DMS153 treated with DMSO at 0.1 percent for 48 hours (cell line): Measurements from ENCODE around the gene GNAO1.
A peak's percentile ranks its signal among the peaks of the same experiment; 100 is the strongest.

Source experiments
- DNase-seq: peaks from one replicate; lab custom pipeline; 2025; ENCODE audit not compliant: unreplicated experiment; lab: John Stamatoyannopoulos, UW

The GNAO1 gene

GRCh38 chr16:56344518-56345405 is 153.5 kb downstream of the GNAO1 start:
- DNase-seq = no peak

- DNase-seq = no peak
Observed at GRCh38 chr16:56345406-56346050, 154.2 kb downstream of the GNAO1 start.

GRCh38 chr16:56346131-56346890 is 155.0 kb downstream of the GNAO1 start:
- no peak for DNase-seq

GRCh38 chr16:56347166-56347565 is 155.9 kb downstream of the GNAO1 start:
- no peak for DNase-seq

- DNase-seq = no peak
Observed at GRCh38 chr16:56347670-56348069, 156.4 kb downstream of the GNAO1 start.

GRCh38 chr16:56348168-56349085 is 157.1 kb downstream of the GNAO1 start:
- DNase-seq = no peak

- no peak for DNase-seq
Observed at GRCh38 chr16:56349086-56349415, 157.8 kb downstream of the GNAO1 start.

- no peak for DNase-seq
Observed at GRCh38 chr16:56349711-56350161, 158.4 kb downstream of the GNAO1 start.

- DNase-seq = no peak
Observed at GRCh38 chr16:56350491-56351405, 159.5 kb downstream of the GNAO1 start.

- no peak for DNase-seq
Observed at GRCh38 chr16:56351481-56351880, 160.2 kb downstream of the GNAO1 start.

GRCh38 chr16:56352351-56353053 is 161.2 kb downstream of the GNAO1 start:
- no peak for DNase-seq

- no peak for DNase-seq
Observed at GRCh38 chr16:56353054-56353921, 162.0 kb downstream of the GNAO1 start.

GRCh38 chr16:56354016-56354415 is 162.7 kb downstream of the GNAO1 start:
- no peak for DNase-seq

- no peak for DNase-seq
Observed at GRCh38 chr16:56354746-56355145, 163.5 kb downstream of the GNAO1 start.

GRCh38 chr16:56355221-56355620 is 163.9 kb downstream of the GNAO1 start:
- no peak for DNase-seq

GRCh38 chr16:56355786-56356275 is 164.5 kb downstream of the GNAO1 start:
- DNase-seq = no peak

- DNase-seq = peak; percentile 73
Observed at GRCh38 chr16:56356276-56357240, 165.3 kb downstream of the GNAO1 start.
